NT2/D1 (cell line): ENCODE results near the gene NAALADL2.

ENCODE experiments used
- SUZ12 ChIP-seq: IDR thresholded peaks from 2 replicates; pipeline ENCODE4 v1.6.1; 2011; ENCODE audit not compliant: insufficient read length, insufficient read depth; ENCODE audit errors: extremely low read depth
- YY1 ChIP-seq: IDR thresholded peaks from 2 replicates; pipeline ENCODE4 v1.6.1; 2011; ENCODE audit not compliant: insufficient read length, insufficient read depth
- ZNF274 ChIP-seq: IDR thresholded peaks from 2 replicates; pipeline ENCODE4 v1.6.1; 2011; ENCODE audit warnings: mild to moderate bottlenecking, low read depth, low read length

GRCh38 chr3:175732017-175732416 is 872.9 kb downstream of the NAALADL2 start:
- TF ChIP-seq YY1 (no peak), ZNF274 (no peak), SUZ12 (no peak)
